OCI-LY1 (cell line): ENCODE results near the gene ATF7IP2.
A peak's percentile ranks its signal among the peaks of the same experiment; 100 is the strongest.
"Not testable (repeated sequence)": the region's sequence is repeated elsewhere in the genome, so short reads cannot be mapped to it uniquely, and the experiment has no call there.

Experiments
- H2AFZ ChIP-seq: fragments of 200-600 bp; sonication (generic), shearing (Covaris generic); 2 replicates; pipeline ENCODE4 v1.6.0; 2014; ENCODE audit warnings: antibody characterized with exemption, mild to moderate bottlenecking, low read length
- H3F3A ChIP-seq: fragments of 200-600 bp; sonication (generic), shearing (Covaris generic); 2 replicates; pipeline ENCODE4 v1.6.0; 2014; ENCODE audit warnings: mild to moderate bottlenecking, antibody characterized with exemption, low read length, moderate library complexity; ENCODE audit not compliant: insufficient read depth
- H3K27ac ChIP-seq: fragments of 200-600 bp; sonication (generic); 2 replicates; pipeline ENCODE4 v1.5.1; 2014; ENCODE audit warnings: low read length, mixed run types, mild to moderate bottlenecking, low read depth; ENCODE audit not compliant: poor library complexity, severe bottlenecking
- H3K27me3 ChIP-seq: fragments of 200-600 bp; sonication (generic); 2 replicates; pipeline ENCODE4 v1.6.0; 2014; ENCODE audit warnings: antibody characterized with exemption, mild to moderate bottlenecking, low read length, moderate library complexity; ENCODE audit not compliant: insufficient read depth
- H3K36me3 ChIP-seq: fragments of 200-600 bp; sonication (generic); 2 replicates; pipeline ENCODE4 v1.6.1; 2014; ENCODE audit warnings: mild to moderate bottlenecking, antibody characterized with exemption, low read length, moderate library complexity, mixed read lengths; ENCODE audit not compliant: insufficient read depth
- H3K4me1 ChIP-seq: fragments of 200-600 bp; sonication (generic); 2 replicates; pipeline ENCODE4 v1.5.1; 2014; ENCODE audit warnings: mild to moderate bottlenecking, low read length, moderate library complexity; ENCODE audit not compliant: insufficient read depth, severe bottlenecking
- H3K4me2 ChIP-seq: fragments of 200-600 bp; sonication (generic), shearing (Covaris generic); 2 replicates; pipeline ENCODE4 v1.6.1; 2014; ENCODE audit warnings: low read length
- H3K4me3 ChIP-seq: fragments of 200-600 bp; sonication (generic); 2 replicates; pipeline ENCODE4 v1.5.1; 2014; ENCODE audit warnings: low read length, low read depth, mild to moderate bottlenecking, mixed read lengths; ENCODE audit not compliant: poor library complexity, severe bottlenecking
- H3K79me2 ChIP-seq: fragments of 200-600 bp; shearing (Covaris generic); 2 replicates; pipeline ENCODE4 v1.6.1; 2016; ENCODE audit warnings: mixed run types, low read length, mixed read lengths; ENCODE audit not compliant: insufficient read depth
- H3K9ac ChIP-seq: fragments of 200-600 bp; sonication (generic), shearing (Covaris generic); 2 replicates; pipeline ENCODE4 v1.6.1; 2014; ENCODE audit warnings: mild to moderate bottlenecking, low read length, mixed read lengths
- H3K9me2 ChIP-seq: fragments of 200-600 bp; sonication (generic), shearing (Covaris generic); 2 replicates; pipeline ENCODE4 v1.6.1; 2014; ENCODE audit warnings: low read depth, mild to moderate bottlenecking, low read length, mixed read lengths
- H3K9me3 ChIP-seq: fragments of 200-600 bp; shearing (Covaris generic); 2 replicates; pipeline ENCODE4 v1.6.1; 2014; ENCODE audit warnings: low read length, mixed read lengths
- H4K20me1 ChIP-seq: fragments of 200-600 bp; sonication (generic), shearing (Covaris generic); 2 replicates; pipeline ENCODE4 v1.6.0; 2016; ENCODE audit warnings: mild to moderate bottlenecking, low read length; ENCODE audit not compliant: insufficient read depth
- CTCF ChIP-seq: fragments of 200-600 bp; sonication (generic), shearing (Covaris generic); IDR thresholded peaks from 2 replicates; pipeline ENCODE4 v1.5.1; 2017; ENCODE audit warnings: mild to moderate bottlenecking, antibody characterized with exemption, low read length, moderate library complexity, mixed read lengths
- EZH2 ChIP-seq: fragments of 200-600 bp; sonication (generic), shearing (Covaris generic); IDR thresholded peaks from 2 replicates; pipeline ENCODE4 v1.8.0; 2017; ENCODE audit warnings: borderline replicate concordance, mixed run types, mild to moderate bottlenecking, antibody characterized with exemption, low read length, moderate library complexity, mixed read lengths

The ATF7IP2 gene

GRCh38 chr16:10339777-10340732, 45.8 kb upstream of the ATF7IP2 start:
- TF ChIP-seq EZH2: no peak
- H3K27ac ChIP-seq: peak overlapping the region; percentile 2
- no peak overlapping the region for H2AFZ ChIP-seq
- no peak overlapping the region for H3K4me3 ChIP-seq
- no peaks in the 10 kb centered on the region for H3F3A ChIP-seq
- H3K36me3 ChIP-seq: no peaks in the 10 kb centered on the region
- H3K9ac ChIP-seq: no peak overlapping the region
- no peaks in the 10 kb centered on the region for H4K20me1 ChIP-seq
- H3K4me1 ChIP-seq: peaks cover 25% of the 10 kb centered on the region
- no peak overlapping the region for H3K4me2 ChIP-seq
- H3K27me3 ChIP-seq: no peaks in the 10 kb centered on the region
- H3K9me2 ChIP-seq: no peaks in the 10 kb centered on the region
- peaks cover 21% of the 10 kb centered on the region for H3K9me3 ChIP-seq
- H3K79me2 ChIP-seq: no peaks in the 10 kb centered on the region

GRCh38 chr16:10343124-10343760, 42.6 kb upstream of the ATF7IP2 start:
- H3K79me2 ChIP-seq: no peaks in the 10 kb centered on the region
- peaks cover 21% of the 10 kb centered on the region for H3K9me3 ChIP-seq
- no peaks in the 10 kb centered on the region for H3K9me2 ChIP-seq
- no peaks in the 10 kb centered on the region for H4K20me1 ChIP-seq
- no peak overlapping the region for H3K4me2 ChIP-seq
- no peak overlapping the region for H3K9ac ChIP-seq
- H3K4me3 ChIP-seq: no peak overlapping the region
- H3K36me3 ChIP-seq: no peaks in the 10 kb centered on the region
- peaks cover 8% of the 10 kb centered on the region for H3K4me1 ChIP-seq
- H3K27ac ChIP-seq: no peak overlapping the region
- H3F3A ChIP-seq: no peaks in the 10 kb centered on the region
- no peak for TF ChIP-seq EZH2
- no peak for TF ChIP-seq CTCF
- H2AFZ ChIP-seq: no peak overlapping the region
- no peaks in the 10 kb centered on the region for H3K27me3 ChIP-seq

- not testable (repeated sequence) for H4K20me1 ChIP-seq, H3K36me3 ChIP-seq
- H3K9me3 ChIP-seq: peaks cover 21% of the 10 kb centered on the region
Measured at GRCh38 chr16:10344699-10345098, 41.2 kb upstream of the ATF7IP2 start.

GRCh38 chr16:10345629-10346028, 40.2 kb upstream of the ATF7IP2 start:
- Histone ChIP-seq H3K9me2 (no peaks in the 10 kb centered on the region), H3K4me1 (no peaks in the 10 kb centered on the region), H2AFZ (no peak overlapping the region), H3K9ac (no peak overlapping the region), H3K9me3 (peaks cover 16% of the 10 kb centered on the region), H3K4me2 (no peak overlapping the region), H3K27me3 (no peaks in the 10 kb centered on the region), H3F3A (no peaks in the 10 kb centered on the region), H3K79me2 (no peaks in the 10 kb centered on the region), H4K20me1 (no peaks in the 10 kb centered on the region), H3K4me3 (no peak overlapping the region), H3K27ac (no peak overlapping the region), H3K36me3 (no peaks in the 10 kb centered on the region)
- TF ChIP-seq CTCF (no peak), EZH2 (no peak)

More at GRCh38 chr16:10344699-10345098, 41.2 kb upstream of the ATF7IP2 start:
- H3K9ac ChIP-seq, H3F3A ChIP-seq, H3K9me2 ChIP-seq, H3K27ac ChIP-seq, H3K79me2 ChIP-seq, H2AFZ ChIP-seq, H3K4me2 ChIP-seq, H3K27me3 ChIP-seq, H3K4me3 ChIP-seq, H3K4me1 ChIP-seq: not testable (repeated sequence)
